ENCODE measurements around the gene DENND2A.
"Not testable (repeated sequence)": the region's sequence is repeated elsewhere in the genome, so short reads cannot be mapped to it uniquely, and the experiment has no call there.

Gene DENND2A

DNA sequence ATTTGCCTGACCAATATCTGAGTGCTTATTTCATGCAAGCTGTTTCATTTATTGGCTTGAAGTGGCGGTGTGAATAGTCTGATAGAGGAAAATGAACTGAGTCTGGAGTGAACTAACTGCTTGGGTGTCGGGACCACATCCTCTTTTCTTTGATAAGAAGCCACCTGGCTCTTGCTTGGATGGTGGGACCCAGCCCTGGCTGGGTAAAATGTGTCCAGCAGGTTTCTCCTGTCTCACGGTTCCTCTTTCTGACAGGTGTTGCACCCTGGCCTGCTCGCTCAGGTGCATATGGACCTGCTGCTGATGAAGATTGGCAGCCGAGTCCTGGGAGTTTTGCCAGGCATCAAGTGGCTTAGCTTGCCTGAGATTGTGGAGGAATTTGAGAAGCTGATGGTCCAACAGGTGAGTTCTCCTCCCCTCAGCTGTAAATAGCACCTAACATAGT, 33.8 kb upstream of the DENND2A start:
- in situ Hi-C loops (cut with MboI; ENCODE audit: low sequenced_read_pairs): no loop called here

DNA sequence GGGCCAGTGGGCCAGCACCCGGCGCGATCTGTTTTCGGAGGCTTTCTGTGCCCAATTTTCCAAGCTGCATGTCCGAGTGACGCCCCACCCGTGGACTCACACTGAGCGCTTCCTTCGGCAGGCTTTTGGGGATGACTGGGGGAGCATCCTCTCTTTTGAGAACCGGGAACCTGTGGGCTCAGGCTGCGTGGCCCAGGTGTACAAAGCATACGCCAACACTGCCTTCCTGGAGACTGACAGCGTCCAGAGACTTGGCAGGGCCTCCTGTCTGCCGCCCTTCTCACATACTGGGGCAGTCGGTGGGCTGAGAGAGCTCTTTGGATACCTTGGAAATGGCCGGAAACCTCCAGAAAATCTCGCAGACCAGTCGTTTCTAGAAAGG, 33.2 kb upstream of the DENND2A start:
- in situ Hi-C loops (cut with MboI; ENCODE audit: low sequenced_read_pairs): no loop called here

DNA sequence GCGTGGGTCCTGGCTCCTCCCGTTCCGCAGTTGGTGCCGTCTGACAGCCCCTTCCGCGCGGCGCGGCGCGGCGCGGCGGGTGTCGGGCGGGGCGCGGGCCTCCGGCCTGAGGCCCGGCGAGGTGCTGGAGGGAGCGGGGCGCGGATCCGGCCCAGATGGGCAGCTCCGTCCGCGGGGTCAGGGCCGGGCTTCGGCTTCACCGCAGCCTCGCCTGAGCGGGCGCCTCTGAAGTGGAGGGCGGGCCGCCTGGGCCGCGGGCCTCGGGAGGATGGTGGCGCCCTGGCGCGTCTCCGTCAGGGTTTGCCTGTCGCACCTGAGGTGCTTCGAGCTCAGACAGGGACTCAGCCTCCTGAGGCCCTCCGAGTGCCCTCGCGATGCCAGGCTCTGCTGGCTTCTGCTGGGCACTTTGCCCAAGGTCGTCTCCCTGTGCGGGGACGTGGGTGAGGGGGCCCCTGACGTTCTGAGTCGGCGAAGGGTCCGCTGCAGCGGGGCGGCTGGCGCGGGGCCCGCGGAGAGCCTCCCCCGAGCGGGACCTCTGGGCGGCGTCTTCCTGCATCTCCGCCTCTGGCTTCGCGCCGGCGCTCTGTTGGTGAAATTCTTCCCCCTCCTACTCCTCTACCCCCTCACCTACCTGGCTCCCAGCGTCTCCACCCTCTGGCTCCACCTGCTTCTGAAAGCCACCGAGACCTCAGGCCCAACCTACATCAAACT, 32.6 kb upstream of the DENND2A start:
- in situ Hi-C loops (cut with MboI; ENCODE audit: low sequenced_read_pairs): no loop called here

DNA sequence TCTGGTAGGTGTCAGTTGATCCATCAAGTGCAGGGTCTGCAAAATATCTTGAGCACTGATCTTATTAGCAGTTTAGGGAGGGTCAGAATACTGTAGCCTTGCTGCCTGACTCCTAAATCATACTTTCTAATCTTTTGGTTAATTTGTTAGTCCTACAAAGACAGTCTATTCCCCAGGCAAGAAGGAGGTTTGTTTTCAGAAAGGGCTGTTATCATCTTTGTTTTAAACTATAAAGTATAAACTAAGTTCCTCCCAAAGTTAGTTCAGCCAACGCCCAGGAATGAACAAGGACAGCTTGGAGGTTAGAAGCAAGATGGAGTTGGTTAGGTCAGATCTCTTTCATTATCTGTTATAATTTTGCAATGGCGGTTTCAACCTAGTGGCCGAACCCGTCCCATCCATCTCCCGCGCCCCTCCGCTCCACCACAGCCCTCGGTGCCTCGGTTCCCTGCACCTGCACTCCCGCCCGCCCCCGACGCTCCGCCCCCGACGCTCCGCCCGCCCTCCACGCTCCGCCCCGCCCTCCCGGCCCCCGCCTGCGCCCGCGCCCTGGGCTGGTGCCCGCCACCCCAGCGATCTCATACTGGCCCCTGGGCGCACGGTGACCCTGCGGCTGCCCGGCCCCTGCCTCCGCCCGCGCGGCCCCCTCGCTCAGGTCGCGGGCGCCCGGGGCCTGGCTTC, 31.9 kb upstream of the DENND2A start, which contains the start of gene ADCK2:
Gene ADCK2, plus strand, starts transcription at position 564 of the 681 bp plus-strand sequence. CDS start 386 bp downstream, outside the sequence.
- in situ Hi-C loops (cut with MboI; ENCODE audit: low sequenced_read_pairs): no loop called here

DNA sequence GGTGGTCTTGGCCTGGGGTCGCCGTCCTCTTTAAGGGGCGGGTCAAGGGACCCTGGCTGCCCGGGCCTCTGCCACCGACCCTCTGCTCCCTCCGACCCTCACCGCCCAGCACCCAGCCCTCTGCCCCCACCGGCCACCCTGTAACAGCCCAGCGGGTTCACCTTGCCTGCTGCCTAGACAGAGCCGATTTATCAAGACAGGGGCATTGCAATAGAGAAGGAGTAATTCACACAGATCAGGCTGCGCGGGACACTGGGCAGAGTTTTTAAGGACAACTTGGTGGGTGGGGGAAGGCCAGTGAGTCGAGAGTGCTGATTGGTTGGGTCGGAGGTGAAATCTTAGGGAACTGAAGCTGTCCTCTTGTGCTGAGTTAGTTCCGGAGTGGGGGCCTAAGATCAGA, 31.4 kb upstream of the DENND2A start:
- in situ Hi-C loops (cut with MboI; ENCODE audit: low sequenced_read_pairs): no loop called here

DNA sequence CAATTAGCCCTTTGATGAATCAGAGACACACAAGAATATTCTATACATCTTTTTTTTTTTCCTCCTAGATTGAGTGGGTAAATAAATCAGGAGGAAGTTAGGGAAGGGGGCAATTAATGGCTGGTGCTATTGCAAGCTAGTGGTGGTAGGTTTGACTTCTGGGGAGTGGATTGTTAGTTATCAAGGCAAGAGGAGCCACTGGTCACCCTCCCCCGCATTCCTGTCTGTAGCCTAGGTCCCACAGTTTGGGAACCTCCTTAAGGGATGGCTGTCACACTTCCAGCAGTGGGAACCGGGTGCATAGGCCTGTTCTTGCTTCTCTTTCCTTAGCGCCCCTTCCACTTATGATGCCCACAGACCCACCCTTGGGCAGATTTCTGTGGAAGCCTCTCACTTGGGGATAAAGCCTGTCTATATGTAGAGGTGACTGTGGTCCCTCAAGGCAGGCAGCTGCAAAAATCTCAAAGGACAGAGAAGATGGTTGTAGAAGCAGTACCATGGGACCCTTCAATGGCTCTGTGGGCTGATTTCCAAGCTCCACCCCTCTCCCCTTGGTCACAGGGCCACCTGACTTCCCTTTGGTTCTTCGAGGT, 29.8 kb upstream of the DENND2A start:
- in situ Hi-C loops (cut with MboI; ENCODE audit: low sequenced_read_pairs): no loop called here

DNA sequence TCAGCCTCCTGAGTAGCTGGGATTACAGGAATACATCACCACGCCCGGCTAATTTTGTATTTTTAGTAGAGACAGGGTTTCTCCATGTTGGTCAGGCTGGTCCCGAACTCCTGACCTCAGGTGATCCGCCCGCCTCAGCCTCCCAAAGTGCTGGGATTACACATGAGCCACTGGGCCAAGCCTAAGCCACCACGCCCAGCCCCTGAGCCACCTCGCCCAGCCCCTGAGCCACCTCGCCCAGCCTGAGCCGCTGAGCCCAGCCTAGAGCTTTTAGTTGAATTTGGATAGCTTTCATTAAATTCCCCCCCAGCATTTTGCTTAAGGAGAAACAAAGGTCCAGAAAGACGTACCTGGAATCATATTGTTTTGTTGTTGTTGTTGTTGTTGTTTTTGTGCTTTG, 29.2 kb upstream of the DENND2A start:
- in situ Hi-C loops (cut with MboI; ENCODE audit: low sequenced_read_pairs): not testable (repeated sequence)

DNA sequence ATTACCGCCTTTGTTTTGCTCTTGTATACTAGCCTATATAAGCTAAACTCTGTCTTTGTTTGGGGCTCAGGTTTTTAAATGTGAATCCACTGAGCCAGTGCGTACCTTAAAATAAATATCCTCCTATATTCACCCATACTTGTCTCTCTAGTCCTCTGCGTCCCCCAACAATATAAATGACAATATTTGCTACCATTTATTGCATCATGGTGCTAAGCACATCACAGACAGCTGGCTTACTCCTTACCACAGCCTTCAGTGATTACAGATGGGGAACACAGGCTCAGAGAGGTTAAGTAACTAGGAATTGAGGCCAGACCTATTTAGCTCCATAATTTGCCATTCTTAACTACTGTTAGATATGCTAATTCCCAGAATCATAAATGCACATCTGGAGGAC, 28.7 kb upstream of the DENND2A start:
- in situ Hi-C loops (cut with MboI; ENCODE audit: low sequenced_read_pairs): no loop called here

DNA sequence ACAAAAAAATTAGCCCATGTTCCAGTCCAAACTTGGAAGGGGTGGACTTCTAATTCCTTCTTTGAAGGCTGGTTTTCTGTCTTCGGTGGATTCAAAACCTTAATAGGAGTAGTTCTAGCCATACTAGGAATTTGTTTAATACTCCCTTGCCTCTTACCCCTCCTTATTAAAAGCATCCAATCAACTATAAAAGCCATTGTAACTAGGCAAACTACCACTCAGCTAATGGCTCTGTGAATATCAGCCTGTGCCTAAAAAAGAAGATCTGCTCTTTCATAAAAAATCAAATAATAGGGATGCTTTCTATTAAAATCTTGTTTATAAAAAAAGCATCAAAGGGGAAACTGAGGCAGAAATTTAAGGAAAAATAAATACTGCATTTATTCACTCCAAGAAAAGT, 28.0 kb upstream of the DENND2A start:
- in situ Hi-C loops (cut with MboI; ENCODE audit: low sequenced_read_pairs): no loop called here

DNA sequence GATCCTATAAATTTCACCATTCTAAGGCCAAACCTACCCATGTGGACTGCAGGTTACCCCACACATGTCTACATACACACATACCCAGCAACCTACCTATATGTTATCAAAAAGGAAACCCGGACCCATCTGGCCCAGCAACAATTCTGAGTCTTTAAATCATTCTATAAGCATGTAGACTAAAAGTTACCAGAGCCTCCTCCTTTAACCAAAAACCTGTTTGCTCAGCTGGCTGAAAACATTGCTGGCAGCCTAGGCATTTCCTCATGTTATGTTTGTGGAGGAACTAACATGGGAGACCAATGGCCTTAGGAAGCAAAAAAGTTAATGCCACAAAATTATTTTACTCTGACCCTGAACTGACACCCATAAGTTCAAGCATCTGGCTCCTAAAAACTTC, 26.9 kb upstream of the DENND2A start:
- in situ Hi-C loops (cut with MboI; ENCODE audit: low sequenced_read_pairs): no loop called here

DNA sequence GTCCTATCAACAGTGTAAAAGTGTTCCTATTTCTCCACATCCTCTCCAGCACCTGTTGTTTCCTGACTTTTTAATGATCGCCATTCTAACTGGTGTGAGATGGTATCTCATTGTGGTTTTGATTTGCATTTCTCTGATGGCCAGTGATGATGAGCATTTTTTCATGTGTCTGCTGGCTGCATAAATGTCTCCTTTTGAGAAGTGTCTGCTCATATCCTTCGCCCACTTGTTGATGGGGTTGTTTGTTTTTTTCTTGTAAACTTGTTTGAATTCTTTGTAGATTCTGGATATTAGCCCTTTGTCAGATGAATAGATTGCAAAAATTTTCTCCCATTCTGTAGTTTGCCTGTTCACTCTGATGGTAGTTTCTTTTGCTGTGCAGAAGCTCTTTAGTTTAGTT, 22.3 kb upstream of the DENND2A start:
- in situ Hi-C loops (cut with MboI; ENCODE audit: low sequenced_read_pairs): not testable (repeated sequence)

DNA sequence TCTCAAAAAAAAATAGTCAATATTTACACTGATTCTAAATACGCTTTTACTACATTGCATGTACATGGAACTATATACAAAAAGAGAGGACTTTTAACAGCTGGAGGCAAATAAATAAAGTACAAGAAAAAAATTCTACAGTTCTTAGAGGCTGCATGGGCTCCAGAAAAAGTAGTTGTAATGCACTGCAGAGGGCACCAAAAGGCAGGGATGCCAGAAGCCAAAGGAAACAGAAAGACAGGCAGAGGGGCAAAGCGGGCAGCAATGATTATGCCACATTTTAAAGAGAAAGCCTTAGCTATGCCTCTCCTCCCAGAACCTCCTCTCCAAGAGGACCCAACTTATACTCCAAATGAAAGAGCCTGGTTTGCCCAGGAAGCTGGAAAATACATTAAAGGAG, 20.5 kb upstream of the DENND2A start:
- in situ Hi-C loops (cut with MboI; ENCODE audit: low sequenced_read_pairs): no loop called here

DNA sequence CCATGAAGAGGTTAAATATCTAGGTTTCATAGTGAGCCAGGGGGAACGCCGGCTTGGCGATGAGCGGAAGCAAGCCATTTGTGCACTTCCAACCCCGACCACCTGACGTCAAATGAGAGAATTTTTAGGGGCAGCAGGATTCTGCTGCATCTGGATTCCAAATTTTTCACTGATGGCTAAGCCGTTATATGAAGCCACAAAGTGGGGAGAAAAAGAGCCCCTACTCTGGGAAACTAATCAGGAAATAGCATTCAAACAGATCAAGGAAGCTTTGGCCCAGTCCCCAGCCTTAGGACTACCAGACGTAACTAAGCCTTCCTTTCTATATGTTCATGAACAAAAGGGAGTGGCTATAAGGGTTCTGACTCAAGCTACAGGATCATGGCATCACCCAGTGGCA, 19.2 kb upstream of the DENND2A start:
- in situ Hi-C loops (cut with MboI; ENCODE audit: low sequenced_read_pairs): no loop called here

DNA sequence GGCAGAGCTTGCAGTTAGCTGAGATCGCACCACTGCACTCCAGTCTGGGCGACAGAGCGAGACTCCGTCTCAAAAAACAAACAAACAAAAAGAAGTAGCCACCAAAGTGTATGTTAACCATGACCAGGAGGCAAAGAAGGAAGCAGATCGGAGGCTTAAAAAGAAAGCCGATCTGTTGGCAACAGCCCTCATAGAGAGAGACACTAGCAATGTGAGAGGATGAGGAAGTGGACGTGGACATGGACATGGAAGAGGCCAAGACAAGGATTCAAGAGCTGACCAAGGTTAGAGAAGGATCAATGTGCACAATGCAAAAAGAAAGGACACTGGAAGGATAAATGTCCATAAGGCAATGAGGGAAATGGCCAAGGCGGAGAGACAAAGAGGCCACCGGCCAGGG, 17.3 kb upstream of the DENND2A start:
- in situ Hi-C loops (cut with MboI; ENCODE audit: low sequenced_read_pairs): no loop called here

DNA sequence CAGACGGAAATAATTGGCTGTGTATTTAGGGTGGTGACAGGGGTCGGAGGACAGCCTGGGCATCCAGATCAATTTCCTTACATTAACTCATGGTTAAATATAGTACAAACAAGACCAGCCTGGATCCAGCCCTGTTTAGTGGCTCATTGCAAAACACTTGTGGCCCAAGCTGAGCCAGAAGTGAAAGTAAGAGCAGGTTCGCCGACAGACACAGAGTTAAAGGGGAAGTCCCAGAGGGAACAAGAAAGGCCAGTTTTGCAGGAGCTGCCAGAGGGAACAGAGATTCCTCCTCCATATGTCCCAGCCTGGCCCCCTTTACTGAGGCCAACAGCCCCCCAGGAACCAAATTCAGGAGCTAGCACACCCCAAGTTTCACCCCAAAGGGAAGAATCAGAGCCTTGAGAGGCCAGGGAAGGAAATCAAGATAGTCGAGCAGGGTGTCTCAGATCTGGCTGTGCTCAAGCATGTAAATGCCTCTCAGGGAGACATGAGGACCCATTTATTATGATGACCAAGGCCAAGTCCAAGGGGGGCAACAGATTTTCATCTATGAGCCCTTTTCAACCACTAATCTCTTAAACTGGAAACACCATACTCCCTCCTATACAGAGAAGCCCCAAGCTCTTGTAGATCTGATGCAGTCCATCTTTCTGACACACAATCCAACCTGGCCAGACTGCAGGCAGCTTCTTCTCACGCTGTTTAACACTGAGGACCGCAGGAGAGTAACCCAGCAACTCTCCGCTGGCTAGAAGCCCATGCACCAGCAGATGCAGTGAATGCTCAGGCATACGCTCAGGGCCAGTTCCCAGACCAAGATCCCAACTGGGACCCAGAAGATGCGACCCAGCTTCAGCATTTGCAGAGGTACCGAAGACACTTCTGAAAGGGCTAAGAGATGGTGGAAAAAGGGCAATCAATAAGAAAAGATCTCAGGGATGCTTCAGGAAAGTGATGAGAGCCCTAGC, 16.2 kb upstream of the DENND2A start:
- in situ Hi-C loops (cut with MboI; ENCODE audit: low sequenced_read_pairs): no loop called here

DNA sequence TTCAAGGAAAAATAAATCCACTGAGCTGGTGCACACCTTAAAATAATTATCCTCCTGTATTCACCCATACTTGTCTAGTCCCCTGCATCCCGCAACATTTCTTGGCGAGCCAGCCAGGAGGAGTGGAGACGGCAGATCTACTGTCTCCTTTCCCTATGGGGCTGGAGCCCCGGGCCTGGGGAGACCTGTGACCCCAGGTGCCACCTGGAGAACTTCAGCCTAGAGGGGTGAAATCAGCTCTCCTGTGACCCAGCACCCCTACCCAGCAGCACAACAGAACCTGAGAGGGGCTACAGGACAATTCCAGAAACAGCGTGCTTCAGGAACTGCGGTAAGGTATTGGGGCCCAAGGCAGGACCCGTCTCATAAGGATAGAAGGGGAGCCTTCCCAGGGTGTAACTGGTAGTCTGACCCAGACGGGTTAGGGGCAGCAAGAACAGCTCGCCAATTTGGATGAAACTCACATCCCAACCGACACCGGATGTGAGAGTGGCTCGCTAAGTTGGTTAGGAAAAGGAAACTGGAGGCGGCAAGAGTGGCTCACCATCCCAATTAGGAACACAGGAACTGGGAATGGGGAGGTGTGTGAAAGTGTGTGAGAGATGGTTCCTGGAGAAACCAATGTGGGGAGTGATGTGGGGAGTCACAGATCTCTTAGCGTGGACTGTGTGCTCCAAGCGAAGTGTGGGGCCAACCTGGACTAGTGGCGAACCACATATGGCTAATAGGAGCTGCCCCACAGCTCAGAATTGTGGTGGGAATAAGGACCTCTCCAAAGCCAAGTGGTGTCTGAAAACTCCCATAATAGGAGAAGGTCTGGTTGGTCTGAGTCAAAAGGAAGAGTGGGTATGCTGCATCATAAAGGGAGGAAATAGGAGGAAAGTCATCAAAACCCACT, 15.1 kb upstream of the DENND2A start:
- in situ Hi-C loops (cut with MboI; ENCODE audit: low sequenced_read_pairs): no loop called here

DNA sequence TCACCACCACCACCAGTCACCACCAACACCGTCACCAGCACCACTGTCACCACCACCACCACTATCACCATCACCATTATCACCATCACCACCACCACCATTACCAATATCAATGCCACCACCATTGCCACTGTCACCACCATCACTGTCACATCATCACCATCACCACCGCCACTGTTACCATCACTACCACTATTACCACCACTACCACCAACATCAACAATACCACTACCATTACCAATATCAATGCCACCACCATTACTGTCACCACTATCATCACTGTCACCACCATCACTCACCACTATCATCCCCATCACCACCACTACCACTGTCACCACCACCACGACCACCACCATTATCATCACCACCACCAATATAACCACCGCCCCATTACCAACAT, 14.0 kb upstream of the DENND2A start:
- in situ Hi-C loops (cut with MboI; ENCODE audit: low sequenced_read_pairs): no loop called here

DNA sequence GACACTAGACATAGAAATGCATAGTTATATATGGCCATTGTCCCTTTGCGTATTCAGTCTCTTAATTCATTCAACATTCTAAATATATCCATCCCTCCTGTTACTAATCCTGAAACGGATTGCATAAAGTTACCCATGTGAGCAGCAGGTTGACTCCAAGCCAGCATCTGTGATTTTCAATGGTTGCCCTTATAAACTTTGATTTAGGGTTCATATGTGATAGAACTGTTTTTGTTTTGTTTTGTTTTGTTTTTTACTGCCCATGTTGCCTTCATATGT, 13.4 kb upstream of the DENND2A start:
- in situ Hi-C loops (cut with MboI; ENCODE audit: low sequenced_read_pairs): no loop called here

DNA sequence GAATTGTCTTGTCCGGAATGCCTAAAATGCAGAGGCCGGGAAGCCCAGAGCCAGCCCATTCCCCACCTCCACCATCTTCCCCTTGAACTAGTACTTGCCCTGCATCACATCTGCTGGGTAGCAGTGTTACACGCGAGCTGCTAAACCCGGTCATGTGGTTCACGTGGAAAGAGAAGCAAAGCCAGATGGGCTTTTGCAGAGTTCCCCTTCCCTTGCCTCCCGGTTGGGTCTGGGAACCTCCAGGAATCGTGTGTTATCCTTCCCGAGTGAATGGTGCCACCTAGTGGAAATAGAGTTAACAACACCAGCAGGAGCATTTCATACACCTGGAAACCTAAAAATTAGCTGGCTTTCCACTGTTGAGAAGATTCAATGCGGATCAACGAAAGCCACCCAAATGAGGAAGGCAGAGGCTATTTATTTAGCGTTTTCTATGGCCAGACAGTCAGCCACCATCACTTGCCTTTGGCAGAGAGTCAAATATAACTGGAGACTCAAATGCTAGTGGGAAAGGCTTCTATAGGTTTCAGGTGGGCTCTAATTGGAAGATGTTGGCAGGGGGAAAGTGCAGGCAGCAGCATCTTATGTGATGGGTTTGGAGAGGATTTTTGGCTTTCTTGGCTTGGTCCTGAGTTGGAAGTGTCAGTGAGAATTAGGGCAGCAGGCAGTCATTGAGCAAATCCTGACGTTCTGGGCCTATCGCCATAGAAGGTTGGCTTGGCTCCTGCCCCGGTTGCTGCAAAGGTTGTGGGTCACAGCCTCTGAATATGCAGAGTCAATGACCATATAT, 12.9 kb upstream of the DENND2A start:
- in situ Hi-C loops (cut with MboI; ENCODE audit: low sequenced_read_pairs): no loop called here

DNA sequence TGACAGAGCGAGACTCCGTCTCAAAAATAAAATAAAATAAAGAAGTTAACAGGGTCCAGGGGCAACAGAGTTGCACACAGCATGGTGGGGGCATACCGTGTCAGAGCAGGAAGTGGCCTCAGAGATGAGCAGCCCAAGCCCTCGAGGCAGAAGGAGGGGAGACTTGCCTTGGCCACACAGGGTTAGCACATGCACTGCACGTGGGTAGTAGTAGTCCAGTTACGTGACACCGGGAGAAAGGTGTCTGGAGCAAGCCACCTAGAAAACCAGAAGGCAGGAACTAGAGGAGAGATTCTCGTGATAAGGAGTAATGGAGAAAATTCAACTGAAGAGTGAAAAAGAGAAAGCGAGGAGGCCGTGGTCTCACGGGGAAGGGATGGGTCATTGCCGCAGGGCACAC, 9.8 kb upstream of the DENND2A start:
- in situ Hi-C loops (cut with MboI; ENCODE audit: low sequenced_read_pairs): no loop called here
